ENCODE results near the gene LMX1B. TPM values are rescaled to one million over a fixed set of nuclear protein-coding genes. Genes with fewer than 3 reads are reported as not detected.

Gene LMX1B
- total RNA-seq, 1 donor from 2014 or later: 1.3 TPM

- intact Hi-C loops (cut with micrococcal nuclease): no loop called here
- H3K4me1 ChIP-seq: peaks cover 15% of the 10 kb centered on the region
- no peaks in the 10 kb centered on the region for H3K9me3 ChIP-seq (replicated peaks)
- no peak overlapping the region for H3K27ac ChIP-seq (replicated peaks)
- peaks cover 100% of the 10 kb centered on the region for H3K27me3 ChIP-seq (ENCODE audit: low read depth)
- no peak for TF ChIP-seq CTCF (IDR thresholded peaks at IDR 0.05; ENCODE audit: borderline replicate concordance)
- DNase-seq: no peak
- no peaks in the 10 kb centered on the region for H3K36me3 ChIP-seq
- no peak overlapping the region for H3K4me3 ChIP-seq
Measured at GRCh38 chr9:126633881-126634558, 20.3 kb downstream of the LMX1B start.

GRCh38 chr9:126635061-126635460 is 21.3 kb downstream of the LMX1B start:
- no peaks in the 10 kb centered on the region for H3K36me3 ChIP-seq
- no peak for TF ChIP-seq CTCF (IDR thresholded peaks at IDR 0.05; ENCODE audit: borderline replicate concordance)
- no peak overlapping the region for H3K4me3 ChIP-seq
- no peak for DNase-seq
- no peak overlapping the region for H3K27ac ChIP-seq (replicated peaks)
- peaks cover 100% of the 10 kb centered on the region for H3K27me3 ChIP-seq (ENCODE audit: low read depth)
- H3K9me3 ChIP-seq (replicated peaks): no peaks in the 10 kb centered on the region
- intact Hi-C loops (cut with micrococcal nuclease): no loop called here
- peaks cover 17% of the 10 kb centered on the region for H3K4me1 ChIP-seq

- Histone ChIP-seq H3K27me3 (ENCODE audit: low read depth) (peaks cover 100% of the 10 kb centered on the region), H3K4me1 (peaks cover 14% of the 10 kb centered on the region), H3K27ac (replicated peaks) (no peak overlapping the region), H3K9me3 (replicated peaks) (no peaks in the 10 kb centered on the region), H3K4me3 (no peak overlapping the region), H3K36me3 (no peaks in the 10 kb centered on the region)
- intact Hi-C loops (cut with micrococcal nuclease): no loop called here
- TF ChIP-seq CTCF (IDR thresholded peaks at IDR 0.05; ENCODE audit: borderline replicate concordance): no peak
- no peak for DNase-seq
Measured at GRCh38 chr9:126635661-126636439, 22.1 kb downstream of the LMX1B start.

- H3K4me3 ChIP-seq: no peak overlapping the region
- no peak for TF ChIP-seq CTCF (IDR thresholded peaks at IDR 0.05; ENCODE audit: borderline replicate concordance)
- intact Hi-C loops (cut with micrococcal nuclease): no loop called here
- peaks cover 13% of the 10 kb centered on the region for H3K4me1 ChIP-seq
- no peaks in the 10 kb centered on the region for H3K36me3 ChIP-seq
- H3K27me3 ChIP-seq (ENCODE audit: low read depth): peaks cover 100% of the 10 kb centered on the region
- H3K9me3 ChIP-seq (replicated peaks): no peaks in the 10 kb centered on the region
- no peak overlapping the region for H3K27ac ChIP-seq (replicated peaks)
- DNase-seq: no peak
Measured at GRCh38 chr9:126636983-126637798, 23.5 kb downstream of the LMX1B start.

- peak overlapping the region; percentile 33 for H3K4me3 ChIP-seq
- H3K36me3 ChIP-seq: no peaks in the 10 kb centered on the region
- peaks cover 13% of the 10 kb centered on the region for H3K4me1 ChIP-seq
- H3K27ac ChIP-seq (replicated peaks): no peak overlapping the region
- no peaks in the 10 kb centered on the region for H3K9me3 ChIP-seq (replicated peaks)
- no peak for TF ChIP-seq CTCF (IDR thresholded peaks at IDR 0.05; ENCODE audit: borderline replicate concordance)
- no peak for DNase-seq
- H3K27me3 ChIP-seq (ENCODE audit: low read depth): peaks cover 100% of the 10 kb centered on the region
- intact Hi-C loops (cut with micrococcal nuclease): no loop called here
Measured at GRCh38 chr9:126638571-126639132, 24.9 kb downstream of the LMX1B start.
